GM12878 (cell line): ENCODE data around the gene KCNQ1. TPM values are rescaled to one million over a fixed set of nuclear protein-coding genes. Genes with fewer than 3 reads are reported as not detected.

Experiments used
- ATAC-seq: fragments of 200-7000 bp; cut with Tn5 transposase; 3 replicates; pipeline ENCODE4 v1.9.1; 2020; ENCODE audit warnings: mild to moderate bottlenecking, moderate library complexity
- BruUV-seq: library from RNA; stranded (reverse); fragments of 400-500 nt; replicated peaks from 2 replicates; lab custom pipeline; 2021; lab: Mats Ljungman, UMichigan
- CTCF ChIA-PET: fragments of 300-600 bp; sonication (Branson Sonifier 250); formaldehyde crosslinking; extraction: SDS; loops from one replicate; lab custom pipeline; 2021; ENCODE audit warnings: inconsistent platforms; lab: Yijun Ruan, JAX
- POLR2A ChIA-PET: fragments of 350-600 bp; formaldehyde crosslinking; extraction: SDS; loops from one replicate; lab custom pipeline; 2021; ENCODE audit warnings: inconsistent platforms; lab: Charles Lee
- RAD21 ChIA-PET: fragments of 300-600 bp; sonication (Branson Sonifier 250); formaldehyde crosslinking; loops from one replicate; lab custom pipeline; 2023; ENCODE audit warnings: antibody characterized with exemption; ENCODE audit not compliant: unreplicated experiment; lab: Charles Lee
- SMC1A ChIA-PET: fragments of 300-600 bp; sonication (Branson Sonifier 250); formaldehyde crosslinking; loops from one replicate; lab custom pipeline; 2023; ENCODE audit not compliant: unreplicated experiment, uncharacterized antibody; lab: Charles Lee
- DNase-seq: peaks from one replicate; pipeline ENCODE4 v3.0.0-alpha.2; 2011; ENCODE audit warnings: low read depth, low spot score
- FAIRE-seq: peaks from 3 replicates; lab custom pipeline; 2011; peaks lifted over from hg19 to GRCh38; lab: Jason Lieb, UNC
- H2AFZ ChIP-seq: 2 replicates; pipeline ENCODE4 v1.6.0; 2011; ENCODE audit warnings: low read depth, low read length, control low read depth; ENCODE audit not compliant: control insufficient read depth
- H3K27ac ChIP-seq: 2 replicates; pipeline ENCODE4 v1.5.1; 2011; ENCODE audit warnings: control low read depth; ENCODE audit not compliant: control insufficient read depth, insufficient read depth
- H3K27me3 ChIP-seq, 2 experiments: replicated peaks in 1 of 2; 2 replicates each; pipeline versions ENCODE4 v1.6.0 to v1.6.1; 2011; ENCODE audit warnings: low read length in 1 of 2; ENCODE audit not compliant: control insufficient read depth in 2 of 2, insufficient read depth in 2 of 2
- H3K36me3 ChIP-seq, 2 experiments: 2 replicates each; pipeline ENCODE4 v1.5.1; 2011; ENCODE audit warnings: low read length in 1 of 2; ENCODE audit not compliant: control insufficient read depth in 2 of 2, insufficient read depth in 2 of 2
- H3K4me1 ChIP-seq: 2 replicates; pipeline ENCODE4 v1.6.1; 2011; ENCODE audit warnings: mild to moderate bottlenecking, low read length, moderate library complexity, mixed read lengths; ENCODE audit not compliant: control insufficient read depth, insufficient read depth
- H3K4me2 ChIP-seq: 2 replicates; pipeline ENCODE4 v1.6.0; 2011; ENCODE audit warnings: control low read depth; ENCODE audit not compliant: control insufficient read depth, insufficient read depth
- H3K4me3 ChIP-seq: fragments of 200-600 bp; sonication (generic); 2 replicates; pipeline ENCODE4 v1.5.1; 2016
- H3K79me2 ChIP-seq: 2 replicates; pipeline ENCODE4 v1.6.0; 2011; ENCODE audit warnings: low read length; ENCODE audit not compliant: control insufficient read depth, insufficient read depth
- H3K9ac ChIP-seq: 2 replicates; pipeline ENCODE4 v1.8.0; 2011; ENCODE audit warnings: low read length, control low read depth, mixed read lengths; ENCODE audit not compliant: control insufficient read depth, insufficient read depth
- H3K9me3 ChIP-seq: replicated peaks from 3 replicates; pipeline ENCODE4 v1.5.1; 2011; ENCODE audit warnings: mild to moderate bottlenecking, low read length; ENCODE audit not compliant: control insufficient read depth, insufficient read depth
- H4K20me1 ChIP-seq: 2 replicates; pipeline ENCODE4 v1.6.0; 2011; ENCODE audit not compliant: control insufficient read depth, insufficient read depth
- CBX3 ChIP-seq: fragments of 200-600 bp; sonication (generic); IDR thresholded peaks from 2 replicates; pipeline ENCODE4 v1.6.1; 2016; ENCODE audit warnings: low read depth, borderline replicate concordance
- MEF2B ChIP-seq: fragments of 450-650 bp; IDR thresholded peaks from 2 replicates; pipeline ENCODE4 v1.6.1; 2018; ENCODE audit warnings: mild to moderate bottlenecking, moderate library complexity; ENCODE audit not compliant: partially characterized antibody, poor library complexity, severe bottlenecking
- WGBS: methylation state at CpG from one replicate; pipeline ENCODE4 v1.1.6; 2016; ENCODE audit warnings: low lambda C conversion rate; ENCODE audit not compliant: insufficient replicate concordance, insufficient coverage; ENCODE audit errors: missing lambda C conversion rate; 5-methylcytosine and 5-hydroxymethylcytosine counted together
- in situ Hi-C: fragments of 300-500 bp; cut with MboI; formaldehyde crosslinking; loops from 9 replicates; pipeline ENCODE4 v1.14.3; 2018; ENCODE audit warnings: mixed read lengths
- intact Hi-C: fragments of 100-400 bp; cut with micrococcal nuclease; formaldehyde crosslinking; loops from one replicate; pipeline ENCODE4 v1.14.2; 2022; ENCODE audit not compliant: unreplicated experiment
- polyA plus RNA-seq, 11 experiments: library from polyadenylated mRNA; depleted of rRNA in 4 of 11; unstranded in 6 of 11; stranded (reverse) in 5 of 11; fragments of >200 nt; fragmentation: Nextera tagmentation in 4 of 11; fragmentation: Illumina TruSeq in 1 of 11; extraction: Ambion mirVana in 4 of 11; extraction: Trizol in 1 of 11; gene quantifications; 1 replicate in 1 of 11; 2 replicates in 10 of 11; pipeline versions ENCODE4 v1.2.1 to v1.2.3, GENCODE V29; 2011 to 2016; ENCODE audit warnings: inconsistent platforms in 2 of 11, missing spikeins in 2 of 11, low read depth in 1 of 11
- total RNA-seq, 4 experiments: library from RNA; depleted of rRNA in 3 of 4; stranded (reverse); fragments of >200 nt in 3 of 4; fragmentation: Illumina TruSeq in 1 of 4; extraction: Trizol in 1 of 4; gene quantifications; 2 replicates each; pipeline versions ENCODE4 v1.2.1 to v1.2.3, GENCODE V29; 2013 to 2021
- TF ChIP-seq, protein P1 (sequence below): IDR thresholded peaks from 2 replicates; pipeline ENCODE4 v1.6.1; 2012; ENCODE audit warnings: mild to moderate bottlenecking, low read depth, low read length

The KCNQ1 gene
- total and polyA plus RNA-seq, 10 of the 15 experiments (the other 5 are each of a cell fraction or from before 2014, with no cell fraction given): 0.03 to 0.15 (median 0.12) TPM; not detected in 7

DNA sequence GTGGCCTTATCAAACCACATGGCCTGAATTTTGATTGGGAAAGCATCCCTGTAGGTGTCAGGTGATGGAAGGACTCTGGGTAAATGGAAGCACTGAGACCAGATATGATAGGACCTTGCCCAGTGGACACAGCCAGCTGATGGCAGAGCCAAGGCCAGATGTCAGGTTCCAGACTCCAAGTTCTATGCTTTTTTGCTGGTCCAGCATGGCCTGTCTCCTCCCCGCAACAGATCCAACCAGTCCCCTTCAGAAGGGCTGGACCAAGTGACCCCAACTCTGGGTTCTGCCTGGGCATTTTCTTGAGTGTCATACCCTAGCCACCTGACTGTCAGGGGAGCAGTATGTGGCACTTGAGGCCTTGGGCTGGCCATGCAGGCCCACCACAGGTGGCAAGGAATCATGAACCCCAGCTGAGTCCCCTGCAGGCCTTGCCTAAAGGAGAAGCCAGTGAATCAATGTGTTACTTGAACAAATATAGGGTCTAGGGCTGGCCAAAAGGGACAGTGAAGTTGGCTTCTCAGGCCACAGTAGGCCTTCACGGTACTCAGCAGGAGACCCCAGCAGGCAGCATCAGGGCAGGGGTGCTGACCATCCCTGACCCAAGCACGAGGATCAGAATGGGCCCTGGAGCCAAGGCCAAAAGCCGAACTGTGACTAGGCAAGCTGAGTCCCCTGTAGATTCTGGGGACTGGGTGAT lies 227.9 kb downstream of the KCNQ1 start:
- H3K79me2 ChIP-seq: no peaks in the 10 kb centered on the region; the same call in 1 of the 2 replicates
- BruUV-seq: no TSS peak
- no peaks in the 10 kb centered on the region for H4K20me1 ChIP-seq
- RAD21 ChIA-PET: no interaction called here
- SMC1A ChIA-PET: no interaction called here
- CTCF ChIA-PET: no interaction called here
- no peak overlapping the region for H2AFZ ChIP-seq
- no peak overlapping the region for H3K4me3 ChIP-seq
- H3K4me1 ChIP-seq: no peaks in the 10 kb centered on the region
- no peak overlapping the region for H3K27ac ChIP-seq
- no peak for FAIRE-seq
- in situ Hi-C loops (no loop called here), intact Hi-C loops (no loop called here)
- 74% methylated on average over 4 of the region's 4 CpGs for WGBS
- no peak overlapping the region for H3K9ac ChIP-seq
- TF ChIP-seq MEF2B (no peak), CBX3 (no peak)
- TF ChIP-seq, protein P1, sequence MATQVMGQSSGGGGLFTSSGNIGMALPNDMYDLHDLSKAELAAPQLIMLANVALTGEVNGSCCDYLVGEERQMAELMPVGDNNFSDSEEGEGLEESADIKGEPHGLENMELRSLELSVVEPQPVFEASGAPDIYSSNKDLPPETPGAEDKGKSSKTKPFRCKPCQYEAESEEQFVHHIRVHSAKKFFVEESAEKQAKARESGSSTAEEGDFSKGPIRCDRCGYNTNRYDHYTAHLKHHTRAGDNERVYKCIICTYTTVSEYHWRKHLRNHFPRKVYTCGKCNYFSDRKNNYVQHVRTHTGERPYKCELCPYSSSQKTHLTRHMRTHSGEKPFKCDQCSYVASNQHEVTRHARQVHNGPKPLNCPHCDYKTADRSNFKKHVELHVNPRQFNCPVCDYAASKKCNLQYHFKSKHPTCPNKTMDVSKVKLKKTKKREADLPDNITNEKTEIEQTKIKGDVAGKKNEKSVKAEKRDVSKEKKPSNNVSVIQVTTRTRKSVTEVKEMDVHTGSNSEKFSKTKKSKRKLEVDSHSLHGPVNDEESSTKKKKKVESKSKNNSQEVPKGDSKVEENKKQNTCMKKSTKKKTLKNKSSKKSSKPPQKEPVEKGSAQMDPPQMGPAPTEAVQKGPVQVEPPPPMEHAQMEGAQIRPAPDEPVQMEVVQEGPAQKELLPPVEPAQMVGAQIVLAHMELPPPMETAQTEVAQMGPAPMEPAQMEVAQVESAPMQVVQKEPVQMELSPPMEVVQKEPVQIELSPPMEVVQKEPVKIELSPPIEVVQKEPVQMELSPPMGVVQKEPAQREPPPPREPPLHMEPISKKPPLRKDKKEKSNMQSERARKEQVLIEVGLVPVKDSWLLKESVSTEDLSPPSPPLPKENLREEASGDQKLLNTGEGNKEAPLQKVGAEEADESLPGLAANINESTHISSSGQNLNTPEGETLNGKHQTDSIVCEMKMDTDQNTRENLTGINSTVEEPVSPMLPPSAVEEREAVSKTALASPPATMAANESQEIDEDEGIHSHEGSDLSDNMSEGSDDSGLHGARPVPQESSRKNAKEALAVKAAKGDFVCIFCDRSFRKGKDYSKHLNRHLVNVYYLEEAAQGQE: no peak
- ATAC-seq: no peak
- H3K27me3 ChIP-seq: no peaks in the 10 kb centered on the region
- H3K9me3 ChIP-seq: no peaks in the 10 kb centered on the region
- H3K36me3 ChIP-seq: no peaks in the 10 kb centered on the region; a peak in 1 of 4 replicates
- H3K4me2 ChIP-seq: no peak overlapping the region
- POLR2A ChIA-PET: no interaction called here
- no peak for DNase-seq
